Bronchial epithelial cell (primary cell): ENCODE measurements around the gene LMCD1. TPM values are rescaled to one million over a fixed set of nuclear protein-coding genes. Genes with fewer than 3 reads are reported as not detected.

Source experiments
- DNase-seq: peaks from one replicate; pipeline ENCODE4 v3.0.0-alpha.2; 2010; ENCODE audit warnings: low read depth
- FAIRE-seq: peaks from 2 replicates; lab custom pipeline; 2011; peaks lifted over from hg19 to GRCh38; lab: Jason Lieb, UNC
- H3K27me3 ChIP-seq: 2 replicates; pipeline ENCODE4 v1.5.1; 2011; ENCODE audit warnings: low read length; ENCODE audit not compliant: control insufficient read depth, insufficient read depth
- H3K36me3 ChIP-seq: 2 replicates; pipeline ENCODE4 v1.5.1; 2011; ENCODE audit warnings: low read length; ENCODE audit not compliant: control insufficient read depth, insufficient read depth
- H3K4me3 ChIP-seq: 2 replicates; pipeline ENCODE4 v1.5.1; 2011; ENCODE audit warnings: mild to moderate bottlenecking, low read depth, low read length, control low read depth
- CTCF ChIP-seq: IDR thresholded peaks from 2 replicates; pipeline ENCODE4 v1.5.1; 2011; ENCODE audit warnings: mild to moderate bottlenecking, moderate library complexity, low read length, control low read depth, inconsistent platforms; ENCODE audit not compliant: insufficient read depth, severe bottlenecking
- total RNA-seq: library from RNA; depleted of rRNA; stranded (reverse); fragments of >200 nt; gene quantifications from 2 replicates; pipeline ENCODE4 v1.2.1, GENCODE V29; 2014

LMCD1 gene
- total RNA-seq, 1 donor from 2014 or later = 2.6 TPM

DNA sequence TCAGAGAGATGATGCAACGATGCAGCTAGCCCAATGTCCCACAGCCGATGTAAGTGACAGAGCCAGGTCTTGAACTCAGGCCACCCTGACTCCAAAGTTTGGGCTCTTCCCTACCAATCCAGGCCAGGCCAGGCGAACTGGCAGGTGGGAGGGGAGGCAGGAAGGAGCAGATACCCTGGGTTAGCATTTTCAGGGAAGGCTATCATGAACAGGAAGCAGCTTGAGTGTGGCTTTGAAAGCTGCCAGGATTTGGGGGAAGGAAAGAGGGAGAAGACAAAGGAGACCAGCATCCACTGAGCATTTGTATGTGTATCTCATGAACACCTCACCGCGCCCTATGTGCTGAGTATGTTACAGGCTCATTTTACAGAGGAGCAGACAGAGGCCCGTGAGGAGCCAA is 38.8 kb downstream of the LMCD1 start:
- no peak for DNase-seq
- H3K4me3 ChIP-seq = no peak overlapping the region
- no peak for TF ChIP-seq CTCF
- no peak for FAIRE-seq
- H3K27me3 ChIP-seq = no peaks in the 10 kb centered on the region
- H3K36me3 ChIP-seq = no peaks in the 10 kb centered on the region

GRCh38 chr3:8541486-8541885 is 39.9 kb downstream of the LMCD1 start:
- FAIRE-seq = no peak

DNA sequence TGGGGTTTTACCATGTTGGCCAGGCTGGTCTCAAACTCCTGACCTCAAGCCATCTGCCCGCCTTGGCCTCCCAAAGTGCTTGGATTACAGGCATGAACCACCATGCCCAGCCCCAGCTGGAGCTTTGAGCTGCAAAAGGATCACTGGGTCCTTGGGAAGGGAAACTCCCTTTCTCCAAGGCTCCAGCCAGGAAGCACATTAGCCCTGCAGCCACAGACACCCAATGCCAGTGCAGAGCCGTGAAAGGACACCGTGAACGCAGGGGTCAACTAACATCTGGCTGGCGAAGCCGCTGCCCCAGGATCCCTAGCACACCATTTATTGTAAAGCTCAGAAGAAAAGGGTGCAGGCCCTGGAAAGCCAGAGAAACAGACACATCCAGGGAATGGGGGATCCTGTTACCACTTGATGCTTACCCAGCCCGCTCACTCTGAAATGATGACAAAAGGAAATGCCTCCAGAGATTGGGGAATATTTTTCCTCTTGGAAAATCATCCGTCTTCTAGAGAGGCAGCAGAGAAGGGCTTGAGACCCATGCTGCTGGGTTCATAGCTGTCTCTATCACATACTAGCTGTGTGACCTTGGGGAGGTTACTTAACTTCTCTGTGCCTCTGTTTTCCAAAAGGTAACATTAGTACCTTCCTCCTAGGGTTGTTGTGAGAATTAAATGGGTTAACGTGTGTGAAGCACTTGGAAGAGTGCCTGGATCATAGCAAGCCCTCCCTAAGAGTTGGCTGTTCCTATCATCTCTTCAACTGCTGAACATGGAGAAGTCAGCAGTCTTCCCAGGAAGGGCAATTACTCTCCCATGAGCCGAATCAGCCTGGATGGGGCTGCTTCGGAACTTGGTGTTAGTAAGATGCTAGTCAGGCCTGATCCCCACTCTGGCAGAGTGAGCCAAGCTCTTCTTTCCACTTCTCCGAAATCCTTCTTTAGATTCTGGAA is 40.8 kb downstream of the LMCD1 start:
- TF ChIP-seq CTCF = no peak
- Histone ChIP-seq H3K36me3 (no peaks in the 10 kb centered on the region), H3K4me3 (no peak overlapping the region), H3K27me3 (no peaks in the 10 kb centered on the region)
- FAIRE-seq (no peak), DNase-seq (no peak)

More at GRCh38 chr3:8541486-8541885, 39.9 kb downstream of the LMCD1 start:
- H3K36me3 ChIP-seq = no peaks in the 10 kb centered on the region
- TF ChIP-seq CTCF = no peak
- no peak overlapping the region for H3K4me3 ChIP-seq
- H3K27me3 ChIP-seq = no peaks in the 10 kb centered on the region
- DNase-seq = no peak

GRCh38 chr3:8546609-8547008 is 45.0 kb downstream of the LMCD1 start:
- Histone ChIP-seq H3K27me3 (no peaks in the 10 kb centered on the region), H3K36me3 (peaks cover 2% of the 10 kb centered on the region), H3K4me3 (no peak overlapping the region)
- no peak for FAIRE-seq
- TF ChIP-seq CTCF = no peak
- DNase-seq = no peak

GRCh38 chr3:8548502-8549275 is 47.1 kb downstream of the LMCD1 start:
- Histone ChIP-seq H3K4me3 (no peak overlapping the region), H3K27me3 (no peaks in the 10 kb centered on the region), H3K36me3 (peaks cover 3% of the 10 kb centered on the region)
- no peak for TF ChIP-seq CTCF
- DNase-seq (no peak), FAIRE-seq (no peak)
